CD14-positive monocyte (primary cell): Measurements from ENCODE around the gene SGMS1. TPM values are rescaled to one million over a fixed set of nuclear protein-coding genes. Genes with fewer than 3 reads are reported as not detected.
"Not testable (repeated sequence)": the region's sequence is repeated elsewhere in the genome, so short reads cannot be mapped to it uniquely, and the experiment has no call there.

Source experiments
- DNase-seq, 3 donors: peaks; one replicate each; pipeline ENCODE4 v3.0.0-alpha.2; 2011 to 2022
- H2AFZ ChIP-seq: 2 replicates; pipeline ENCODE4 v1.6.0; 2012; ENCODE audit warnings: mild to moderate bottlenecking, low read depth, low read length, inconsistent platforms; ENCODE audit not compliant: insufficient read depth, poor library complexity, severe bottlenecking
- H3K27ac ChIP-seq, 2 donors: 1 replicate in 1 of 2; 2 replicates in 1 of 2; pipeline ENCODE4 v1.5.1; 2012 to 2013; ENCODE audit warnings: low read length in 2 of 2, control low read depth in 1 of 2, inconsistent platforms in 1 of 2, low read depth in 1 of 2, mild to moderate bottlenecking in 1 of 2
- H3K27me3 ChIP-seq, 2 donors: one replicate each; pipeline versions ENCODE4 v1.6.0 to v1.6.1; 2011 to 2013; ENCODE audit warnings: low read length in 2 of 2; ENCODE audit not compliant: control insufficient read depth in 2 of 2, insufficient read depth in 2 of 2
- H3K36me3 ChIP-seq, 2 donors: replicated peaks in 1 of 2; 1 replicate in 1 of 2; 2 replicates in 1 of 2; pipeline versions ENCODE4 v1.5.1 to v1.6.1; 2012 to 2013; ENCODE audit warnings: low read length in 2 of 2, control low read depth in 1 of 2, inconsistent platforms in 1 of 2, mild to moderate bottlenecking in 1 of 2; ENCODE audit not compliant: insufficient read depth in 2 of 2, control insufficient read depth in 1 of 2
- H3K4me1 ChIP-seq, 2 donors: 1 replicate in 1 of 2; 2 replicates in 1 of 2; pipeline versions ENCODE4 v1.5.1 to v1.6.1; 2012 to 2013; ENCODE audit warnings: low read length in 2 of 2, control low read depth in 1 of 2, inconsistent platforms in 1 of 2, mild to moderate bottlenecking in 1 of 2, moderate library complexity in 1 of 2; ENCODE audit not compliant: insufficient read depth in 2 of 2, control insufficient read depth in 1 of 2
- H3K4me2 ChIP-seq: replicated peaks from 2 replicates; pipeline ENCODE3; 2012; ENCODE audit warnings: low read length, moderate library complexity, mild to moderate bottlenecking; ENCODE audit not compliant: poor library complexity, severe bottlenecking; ENCODE audit errors: extremely low read depth
- H3K4me3 ChIP-seq, 3 experiments: fragments of 200-600 bp in 1 of 3; sonication (generic) in 1 of 3; replicated peaks in 1 of 3; 1 replicate in 2 of 3; 2 replicates in 1 of 3; pipeline ENCODE4 v1.5.1; 2011 to 2013; ENCODE audit warnings: low read length in 3 of 3, mild to moderate bottlenecking in 3 of 3, control low read depth in 2 of 3, low read depth in 2 of 3, inconsistent platforms in 1 of 3, moderate library complexity in 1 of 3
- H3K79me2 ChIP-seq: 2 replicates; pipeline ENCODE4 v1.6.0; 2012; ENCODE audit warnings: mild to moderate bottlenecking, control low read depth, inconsistent platforms, low read length, moderate library complexity; ENCODE audit not compliant: insufficient read depth
- H3K9ac ChIP-seq: 2 replicates; pipeline ENCODE4 v1.6.0; 2017; ENCODE audit warnings: low read length, mild to moderate bottlenecking; ENCODE audit not compliant: insufficient read depth, poor library complexity, severe bottlenecking
- H3K9me3 ChIP-seq, 2 donors: replicated peaks in 1 of 2; 1 replicate in 1 of 2; 2 replicates in 1 of 2; pipeline versions ENCODE4 v1.5.1 to v1.6.1; 2012 to 2013; ENCODE audit warnings: low read length in 2 of 2, control low read depth in 1 of 2; ENCODE audit not compliant: control insufficient read depth in 1 of 2, insufficient read depth in 1 of 2
- H4K20me1 ChIP-seq: 2 replicates; pipeline ENCODE4 v1.6.0; 2012; ENCODE audit warnings: mild to moderate bottlenecking, low read length, control low read depth, moderate library complexity; ENCODE audit not compliant: insufficient read depth
- H3K27ac Mint-ChIP-seq, 7 donors: one replicate each; pipeline ENCODE4 v1.8.0; 2020; ENCODE audit warnings: mild to moderate bottlenecking in 7 of 7, mixed read lengths in 7 of 7, moderate library complexity in 6 of 7, inconsistent platforms in 2 of 7
- H3K27me3 Mint-ChIP-seq, 3 donors: one replicate each; pipeline ENCODE4 v1.8.0; 2021 to 2022; ENCODE audit warnings: low read depth in 3 of 3, mild to moderate bottlenecking in 3 of 3, mixed read lengths in 3 of 3, moderate library complexity in 3 of 3, inconsistent platforms in 1 of 3
- H3K36me3 Mint-ChIP-seq, 2 donors: one replicate each; pipeline ENCODE4 v1.8.0; 2020; ENCODE audit warnings: mixed read lengths in 2 of 2, inconsistent platforms in 1 of 2, mild to moderate bottlenecking in 1 of 2
- H3K4me1 Mint-ChIP-seq: one replicate; pipeline ENCODE4 v1.8.0; 2020; ENCODE audit warnings: mild to moderate bottlenecking, mixed read lengths
- H3K4me3 Mint-ChIP-seq, 2 donors: one replicate each; pipeline ENCODE4 v1.8.0; 2020; ENCODE audit warnings: mild to moderate bottlenecking in 2 of 2, mixed read lengths in 2 of 2, moderate library complexity in 1 of 2
- H3K9me3 Mint-ChIP-seq, 7 donors: one replicate each; pipeline ENCODE4 v1.8.0; 2020 to 2022; ENCODE audit warnings: mixed read lengths in 7 of 7, mild to moderate bottlenecking in 6 of 7, moderate library complexity in 6 of 7, inconsistent platforms in 2 of 7
- CTCF ChIP-seq: fragments of 200-600 bp; IDR thresholded peaks from one replicate; pipeline ENCODE4 v1.8.0; 2022; ENCODE audit warnings: antibody characterized with exemption, mild to moderate bottlenecking
- WGBS: methylation state at CpG from one replicate; pipeline ENCODE4 v1.1.5; 2013; ENCODE audit warnings: missing lambda C conversion rate; ENCODE audit not compliant: insufficient coverage; 5-methylcytosine and 5-hydroxymethylcytosine counted together
- intact Hi-C, 2 donors: fragments of 100-400 bp; cut with micrococcal nuclease; formaldehyde crosslinking; loops; one replicate each; pipeline versions ENCODE4 v1.15.0 to v1.15.1; 2023
- polyA plus RNA-seq, 3 donors: library from polyadenylated mRNA; depleted of rRNA in 1 of 3; unstranded in 2 of 3; stranded (reverse) in 1 of 3; fragments of 300-500 nt in 2 of 3; fragments of >200 nt in 1 of 3; fragmentation: Illumina TruSeq in 2 of 3; gene quantifications; 1 replicate in 2 of 3; 2 replicates in 1 of 3; pipeline ENCODE4 v1.2.3, GENCODE V29; 2012 to 2021

Gene SGMS1
- polyA plus RNA-seq, 3 donors = 19.5 to 20.6 (median 20.4) TPM

GRCh38 chr10:50548481-50548880 is 75.3 kb downstream of the SGMS1 start:
- intact Hi-C loops, H3K27me3 ChIP-seq, DNase-seq, H3K4me3 Mint-ChIP-seq, H3K27ac ChIP-seq, H3K27ac Mint-ChIP-seq, H3K9me3 Mint-ChIP-seq, H3K4me3 ChIP-seq, H3K4me1 ChIP-seq, H3K36me3 ChIP-seq, H3K27me3 Mint-ChIP-seq, H3K79me2 ChIP-seq, H3K9me3 ChIP-seq, H3K4me2 ChIP-seq, H2AFZ ChIP-seq, H3K36me3 Mint-ChIP-seq, H3K9ac ChIP-seq: not testable (repeated sequence)
- H4K20me1 ChIP-seq = peaks cover 49% of the 10 kb centered on the region
- peaks cover 30% of the 10 kb centered on the region for H3K4me1 Mint-ChIP-seq
- WGBS = 100% methylated on average over 1 of the region's 1 CpG

- H2AFZ ChIP-seq, H3K4me2 ChIP-seq, H3K36me3 Mint-ChIP-seq, H3K9me3 Mint-ChIP-seq, intact Hi-C loops, H3K27ac Mint-ChIP-seq, H3K27me3 ChIP-seq, H3K36me3 ChIP-seq, DNase-seq, H3K4me1 ChIP-seq, H3K9ac ChIP-seq, H3K27me3 Mint-ChIP-seq, H3K27ac ChIP-seq, H3K9me3 ChIP-seq, H3K4me3 ChIP-seq, H3K4me3 Mint-ChIP-seq, H3K79me2 ChIP-seq: not testable (repeated sequence)
- peaks cover 49% of the 10 kb centered on the region for H4K20me1 ChIP-seq
- peaks cover 40% of the 10 kb centered on the region for H3K4me1 Mint-ChIP-seq
- no CpG with 5 or more reads among the region's 1 CpG for WGBS
Measured at GRCh38 chr10:50546287-50546686, 77.5 kb downstream of the SGMS1 start.

GRCh38 chr10:50545846-50546245 is 77.9 kb downstream of the SGMS1 start:
- Histone ChIP-seq H3K4me1 (peaks cover under 1% of the 10 kb centered on the region in 2 donors), H3K4me2 (no peak overlapping the region), H3K36me3 (no peaks in the 10 kb centered on the region), H4K20me1 (peaks cover 47% of the 10 kb centered on the region), H3K4me3 (no peak overlapping the region), H3K27ac (no peak overlapping the region), H3K9me3 (no peaks in the 10 kb centered on the region), H3K79me2 (peaks cover 8% of the 10 kb centered on the region), H2AFZ (no peak overlapping the region), H3K27me3 (no peaks in the 10 kb centered on the region), H3K9ac (no peak overlapping the region)
- Mint-ChIP-seq H3K36me3 (peaks cover 3% of the 10 kb centered on the region in 2 donors), H3K4me3 (no peak overlapping the region), H3K27me3 (no peaks in the 10 kb centered on the region), H3K27ac (no peak overlapping the region), H3K9me3 (peaks cover 0 to 4% (median 2%) of the 10 kb centered on the region in 7 donors), H3K4me1 (peaks cover 43% of the 10 kb centered on the region)
- no CpG with 5 or more reads among the region's 1 CpG for WGBS
- no peak for TF ChIP-seq CTCF
- intact Hi-C loops = no loop called here
- no peak for DNase-seq
